Testis (tissue), 2 donors: ENCODE measurements around the gene TNP2.

Experiments used
- POLR2A ChIP-seq: fragments of 450-650 bp; IDR thresholded peaks from one replicate; pipeline ENCODE4 v1.6.1; 2017; ENCODE audit warnings: antibody characterized with exemption, mild to moderate bottlenecking, moderate library complexity
- TF ChIP-seq, protein P1 (sequence below), 3 experiments: fragments of 450-650 bp in 2 of 3; fragments of 200-600 bp in 1 of 3; sonication (generic) in 1 of 3; IDR thresholded peaks; one replicate each; pipeline ENCODE4 v1.5.1; 2016 to 2019; ENCODE audit warnings: antibody characterized with exemption in 3 of 3, mild to moderate bottlenecking in 2 of 3, moderate library complexity in 1 of 3

DNA sequence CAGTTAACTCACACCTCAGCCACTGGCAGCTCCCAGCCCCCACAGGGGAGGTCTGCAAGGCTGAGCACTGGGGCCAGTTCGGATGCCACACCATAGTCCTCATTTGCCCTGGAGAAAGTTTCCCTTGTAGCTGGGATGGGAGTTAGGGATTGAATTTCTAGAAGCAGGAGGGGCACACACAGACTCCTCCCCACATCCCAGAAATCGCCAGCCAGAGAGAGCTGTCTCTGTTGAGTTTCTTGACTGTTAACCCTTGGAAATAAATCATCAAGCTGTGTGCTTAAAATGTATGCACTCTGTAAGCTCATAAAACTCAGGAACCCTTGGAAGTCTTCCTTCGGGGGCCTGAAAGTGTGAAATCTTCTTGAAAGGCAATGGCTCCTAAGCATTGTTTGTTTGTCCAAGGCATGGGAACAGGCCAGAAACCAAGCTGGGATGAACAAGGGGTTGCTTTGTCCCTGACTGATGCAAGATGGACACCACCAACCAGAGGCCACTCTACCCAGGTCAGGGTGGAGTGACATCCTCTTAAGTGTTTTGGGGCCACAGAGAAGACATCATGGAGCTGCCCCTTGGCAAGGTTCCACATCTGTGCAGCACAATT lies 4.7 kb upstream of the TNP2 start:
- TF ChIP-seq, protein P1, sequence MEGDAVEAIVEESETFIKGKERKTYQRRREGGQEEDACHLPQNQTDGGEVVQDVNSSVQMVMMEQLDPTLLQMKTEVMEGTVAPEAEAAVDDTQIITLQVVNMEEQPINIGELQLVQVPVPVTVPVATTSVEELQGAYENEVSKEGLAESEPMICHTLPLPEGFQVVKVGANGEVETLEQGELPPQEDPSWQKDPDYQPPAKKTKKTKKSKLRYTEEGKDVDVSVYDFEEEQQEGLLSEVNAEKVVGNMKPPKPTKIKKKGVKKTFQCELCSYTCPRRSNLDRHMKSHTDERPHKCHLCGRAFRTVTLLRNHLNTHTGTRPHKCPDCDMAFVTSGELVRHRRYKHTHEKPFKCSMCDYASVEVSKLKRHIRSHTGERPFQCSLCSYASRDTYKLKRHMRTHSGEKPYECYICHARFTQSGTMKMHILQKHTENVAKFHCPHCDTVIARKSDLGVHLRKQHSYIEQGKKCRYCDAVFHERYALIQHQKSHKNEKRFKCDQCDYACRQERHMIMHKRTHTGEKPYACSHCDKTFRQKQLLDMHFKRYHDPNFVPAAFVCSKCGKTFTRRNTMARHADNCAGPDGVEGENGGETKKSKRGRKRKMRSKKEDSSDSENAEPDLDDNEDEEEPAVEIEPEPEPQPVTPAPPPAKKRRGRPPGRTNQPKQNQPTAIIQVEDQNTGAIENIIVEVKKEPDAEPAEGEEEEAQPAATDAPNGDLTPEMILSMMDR (IDR thresholded peaks at IDR 0.05): no peak
- TF ChIP-seq POLR2A: no peak
